Activated CD4-positive, alpha-beta T cell treated with anti-CD3 and anti-CD28 coated beads, Interleukin-2, Interleukin-6, amounts not matched to agents 100 ng/mL and 50 ng/mL, durations not matched to agents 16 hours and 8 hours (primary cell): ENCODE data around the gene BMP2K.

ENCODE experiments used
- DNase-seq: peaks from one replicate; pipeline ENCODE4 v3.0.0-alpha.2; 2020

The BMP2K gene

GRCh38 chr4:78776079-78776728, at the start of gene BMP2K:
Gene BMP2K (plus strand): TSS chr4:78776350. CDS start chr4:78776544, 194 bp downstream.
- DNase-seq: peak; percentile 83

- no peak for DNase-seq
Measured at GRCh38 chr4:78726546-78726945, 49.6 kb upstream of the BMP2K start.

- no peak for DNase-seq
Measured at GRCh38 chr4:78732332-78733104, 43.6 kb upstream of the BMP2K start.

- DNase-seq: no peak
Measured at GRCh38 chr4:78734441-78735162, 41.5 kb upstream of the BMP2K start.

GRCh38 chr4:78735697-78736096, 40.5 kb upstream of the BMP2K start:
- no peak for DNase-seq

- no peak for DNase-seq
Measured at GRCh38 chr4:78737035-78737434, 39.1 kb upstream of the BMP2K start.

GRCh38 chr4:78737973-78738372, 38.2 kb upstream of the BMP2K start:
- DNase-seq: no peak

GRCh38 chr4:78742300-78742699, 33.9 kb upstream of the BMP2K start:
- no peak for DNase-seq

- no peak for DNase-seq
Measured at GRCh38 chr4:78747475-78747922, 28.7 kb upstream of the BMP2K start.

- DNase-seq: no peak
Measured at GRCh38 chr4:78748381-78748780, 27.8 kb upstream of the BMP2K start.

GRCh38 chr4:78749258-78749971, 26.7 kb upstream of the BMP2K start:
- no peak for DNase-seq

- no peak for DNase-seq
Measured at GRCh38 chr4:78749972-78750727, 26.0 kb upstream of the BMP2K start.

- no peak for DNase-seq
Measured at GRCh38 chr4:78753091-78753490, 23.1 kb upstream of the BMP2K start.

- DNase-seq: no peak
Measured at GRCh38 chr4:78754872-78755271, 21.3 kb upstream of the BMP2K start.

- no peak for DNase-seq
Measured at GRCh38 chr4:78756137-78756536, 20.0 kb upstream of the BMP2K start.

GRCh38 chr4:78756776-78757175, 19.4 kb upstream of the BMP2K start:
- DNase-seq: no peak

GRCh38 chr4:78757574-78757973, 18.6 kb upstream of the BMP2K start:
- no peak for DNase-seq

- no peak for DNase-seq
Measured at GRCh38 chr4:78758085-78758484, 18.1 kb upstream of the BMP2K start.

GRCh38 chr4:78762529-78762928, 13.6 kb upstream of the BMP2K start:
- DNase-seq: no peak

- no peak for DNase-seq
Measured at GRCh38 chr4:78763251-78763650, 12.9 kb upstream of the BMP2K start.

GRCh38 chr4:78763763-78764387, 12.3 kb upstream of the BMP2K start:
- no peak for DNase-seq

GRCh38 chr4:78764498-78764961, 11.6 kb upstream of the BMP2K start:
- no peak for DNase-seq
